Measurements from ENCODE around the gene LENG1. TPM values are rescaled to one million over a fixed set of nuclear protein-coding genes. Genes with fewer than 3 reads are reported as not detected.
A peak's percentile ranks its signal among the peaks of the same experiment; 100 is the strongest.

The LENG1 gene
- total RNA-seq, 1 donor from 2014 or later = 3.4 TPM

DNA sequence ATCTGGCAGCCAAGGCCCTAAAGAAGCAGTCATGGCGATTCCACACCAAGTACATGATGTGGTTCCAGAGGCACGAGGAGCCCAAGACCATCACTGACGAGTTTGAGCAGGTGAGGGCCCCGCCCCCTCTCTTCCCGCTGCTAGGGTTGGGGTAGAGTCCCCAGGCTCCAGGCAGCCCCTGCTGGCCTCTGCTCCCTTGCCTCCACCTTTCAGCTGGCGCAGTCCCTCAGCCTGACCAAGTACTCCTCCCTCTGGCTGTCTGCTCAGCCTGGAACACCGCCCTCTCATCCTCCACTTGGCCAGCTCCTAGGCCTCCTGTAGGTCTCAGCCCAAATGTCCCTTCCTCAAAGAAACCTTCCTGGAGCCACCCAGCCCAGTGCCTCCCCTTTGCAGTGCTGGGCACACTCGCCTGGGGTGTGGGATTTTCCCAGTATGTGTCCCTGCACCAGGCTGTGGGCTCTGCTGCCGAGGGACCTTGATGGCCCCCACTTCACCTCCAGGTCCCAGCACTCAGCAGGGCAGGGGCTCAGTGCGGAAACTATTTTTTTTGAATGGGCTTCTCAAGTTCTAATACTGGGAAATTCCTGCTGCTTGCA lies 5.7 kb downstream of the LENG1 start:
- TF ChIP-seq, protein P1, sequence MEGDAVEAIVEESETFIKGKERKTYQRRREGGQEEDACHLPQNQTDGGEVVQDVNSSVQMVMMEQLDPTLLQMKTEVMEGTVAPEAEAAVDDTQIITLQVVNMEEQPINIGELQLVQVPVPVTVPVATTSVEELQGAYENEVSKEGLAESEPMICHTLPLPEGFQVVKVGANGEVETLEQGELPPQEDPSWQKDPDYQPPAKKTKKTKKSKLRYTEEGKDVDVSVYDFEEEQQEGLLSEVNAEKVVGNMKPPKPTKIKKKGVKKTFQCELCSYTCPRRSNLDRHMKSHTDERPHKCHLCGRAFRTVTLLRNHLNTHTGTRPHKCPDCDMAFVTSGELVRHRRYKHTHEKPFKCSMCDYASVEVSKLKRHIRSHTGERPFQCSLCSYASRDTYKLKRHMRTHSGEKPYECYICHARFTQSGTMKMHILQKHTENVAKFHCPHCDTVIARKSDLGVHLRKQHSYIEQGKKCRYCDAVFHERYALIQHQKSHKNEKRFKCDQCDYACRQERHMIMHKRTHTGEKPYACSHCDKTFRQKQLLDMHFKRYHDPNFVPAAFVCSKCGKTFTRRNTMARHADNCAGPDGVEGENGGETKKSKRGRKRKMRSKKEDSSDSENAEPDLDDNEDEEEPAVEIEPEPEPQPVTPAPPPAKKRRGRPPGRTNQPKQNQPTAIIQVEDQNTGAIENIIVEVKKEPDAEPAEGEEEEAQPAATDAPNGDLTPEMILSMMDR (IDR thresholded peaks at IDR 0.05; ENCODE audit: unreplicated experiment) = no peak
- peaks cover 17% of the 10 kb centered on the region for H3K4me1 Mint-ChIP-seq (ENCODE audit: unreplicated experiment)
- H3K27me3 Mint-ChIP-seq (ENCODE audit: unreplicated experiment) = peaks cover 17% of the 10 kb centered on the region
- peak overlapping the region; percentile 62 for H3K4me3 Mint-ChIP-seq (ENCODE audit: unreplicated experiment)
- DNase-seq (ENCODE audit: low spot score) = no peak
- peaks cover 36% of the 10 kb centered on the region for H3K36me3 Mint-ChIP-seq (ENCODE audit: low read depth, unreplicated experiment)
- H3K27ac Mint-ChIP-seq (ENCODE audit: unreplicated experiment) = peak overlapping the region; percentile 67
- H3K9me3 Mint-ChIP-seq (ENCODE audit: unreplicated experiment) = no peaks in the 10 kb centered on the region

DNA sequence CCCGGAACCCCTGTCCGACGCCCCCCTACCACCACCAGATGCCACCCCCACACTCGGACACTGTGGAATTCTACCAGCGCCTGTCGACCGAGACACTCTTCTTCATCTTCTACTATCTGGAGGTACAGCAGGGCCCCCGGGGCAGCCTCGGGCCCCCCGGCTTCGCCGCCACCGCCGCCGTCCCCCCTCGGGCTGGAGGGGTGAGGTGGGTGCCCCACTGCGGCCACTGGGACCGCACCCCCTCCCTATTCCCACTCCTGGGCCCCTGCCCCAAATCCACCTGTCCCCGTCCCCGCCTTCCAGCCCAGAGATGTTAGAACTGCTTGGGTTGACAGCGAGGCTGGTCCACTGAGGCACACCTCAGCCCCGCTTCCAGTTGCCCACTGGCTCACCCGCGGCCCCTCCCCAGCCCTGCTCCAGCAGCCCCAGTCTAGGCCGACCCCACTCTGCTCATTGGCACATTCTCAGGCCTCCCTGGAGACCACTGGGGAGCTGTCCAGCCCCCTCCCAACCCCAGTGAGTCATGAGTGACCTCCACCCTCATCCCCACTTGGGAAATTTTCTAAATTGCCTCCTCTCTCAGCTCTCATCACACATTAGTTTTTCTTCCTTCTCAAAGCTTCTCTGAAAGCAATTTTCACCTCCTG lies 6.5 kb downstream of the LENG1 start:
- Mint-ChIP-seq H3K4me3 (ENCODE audit: unreplicated experiment) (peak overlapping the region; percentile 88), H3K27me3 (ENCODE audit: unreplicated experiment) (peaks cover 11% of the 10 kb centered on the region), H3K36me3 (ENCODE audit: low read depth, unreplicated experiment) (peaks cover 39% of the 10 kb centered on the region), H3K27ac (ENCODE audit: unreplicated experiment) (peak overlapping the region; percentile 82), H3K4me1 (ENCODE audit: unreplicated experiment) (peaks cover 17% of the 10 kb centered on the region), H3K9me3 (ENCODE audit: unreplicated experiment) (no peaks in the 10 kb centered on the region)
- no peak for DNase-seq (ENCODE audit: low spot score)
- TF ChIP-seq, protein P1 (IDR thresholded peaks at IDR 0.05; ENCODE audit: unreplicated experiment) = no peak

DNA sequence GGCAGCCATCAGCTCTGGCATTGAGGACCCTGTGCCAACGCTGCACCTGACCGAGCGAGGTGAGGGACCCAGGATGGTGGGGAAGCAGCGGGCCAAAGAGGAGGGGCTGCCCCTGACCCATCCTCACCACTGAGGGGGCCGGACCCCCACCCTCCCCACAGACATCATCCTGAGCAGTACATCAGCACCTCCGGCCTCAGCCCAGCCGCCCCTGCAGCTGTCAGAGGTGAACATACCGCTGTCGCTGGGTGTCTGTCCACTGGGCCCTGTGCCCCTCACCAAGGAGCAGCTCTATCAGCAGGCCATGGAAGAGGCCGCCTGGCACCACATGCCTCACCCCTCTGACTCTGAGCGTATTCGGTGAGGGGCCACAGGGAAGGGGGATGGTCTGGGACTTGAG lies 7.3 kb downstream of the LENG1 start:
- Mint-ChIP-seq H3K36me3 (ENCODE audit: low read depth, unreplicated experiment) (peaks cover 44% of the 10 kb centered on the region), H3K4me1 (ENCODE audit: unreplicated experiment) (peaks cover 19% of the 10 kb centered on the region), H3K4me3 (ENCODE audit: unreplicated experiment) (no peak overlapping the region), H3K27ac (ENCODE audit: unreplicated experiment) (no peak overlapping the region), H3K9me3 (ENCODE audit: unreplicated experiment) (no peaks in the 10 kb centered on the region), H3K27me3 (ENCODE audit: unreplicated experiment) (peaks cover 11% of the 10 kb centered on the region)
- TF ChIP-seq, protein P1 (IDR thresholded peaks at IDR 0.05; ENCODE audit: unreplicated experiment) = no peak
- no peak for DNase-seq (ENCODE audit: low spot score)

DNA sequence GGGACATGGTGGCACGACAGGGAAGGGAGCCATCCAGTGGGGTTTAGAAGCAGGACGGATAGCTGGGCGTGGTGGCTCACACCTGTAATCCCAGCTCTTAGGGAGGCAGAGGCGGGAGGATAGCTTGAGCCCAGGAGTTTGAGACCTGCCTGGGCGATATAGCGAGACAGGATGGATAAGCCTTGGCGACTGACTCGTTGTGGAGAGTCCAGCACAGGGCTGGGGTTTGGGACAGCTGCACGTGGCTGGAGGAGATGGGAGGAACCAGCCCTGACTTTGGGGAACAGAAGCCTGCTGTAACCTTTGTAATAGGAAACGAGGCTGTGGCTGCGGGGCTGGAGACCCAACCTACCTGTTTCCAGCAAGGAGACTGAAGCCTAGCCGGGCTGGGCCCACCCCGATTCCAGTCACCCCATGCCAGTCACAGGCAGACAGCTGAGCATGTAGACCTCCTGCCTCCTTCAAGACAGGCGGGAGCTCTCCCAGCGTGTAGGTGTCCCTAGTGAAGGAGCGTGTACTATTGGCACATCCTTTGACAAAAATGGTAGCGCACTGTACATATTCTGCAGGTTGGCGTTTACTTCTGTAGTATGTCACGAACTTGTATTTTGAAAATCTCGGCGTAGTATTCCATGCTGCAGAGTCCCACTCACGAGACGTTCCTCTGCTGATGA lies 8.0 kb downstream of the LENG1 start:
- TF ChIP-seq, protein P1 (IDR thresholded peaks at IDR 0.05; ENCODE audit: unreplicated experiment) = no peak
- Mint-ChIP-seq H3K4me1 (ENCODE audit: unreplicated experiment) (peaks cover 19% of the 10 kb centered on the region), H3K4me3 (ENCODE audit: unreplicated experiment) (peak overlapping the region; percentile 70), H3K9me3 (ENCODE audit: unreplicated experiment) (no peaks in the 10 kb centered on the region), H3K36me3 (ENCODE audit: low read depth, unreplicated experiment) (peaks cover 47% of the 10 kb centered on the region), H3K27me3 (ENCODE audit: unreplicated experiment) (peaks cover 8% of the 10 kb centered on the region), H3K27ac (ENCODE audit: unreplicated experiment) (peak overlapping the region; percentile 19)
- DNase-seq (ENCODE audit: low spot score) = no peak
